NCI-H82 treated with DMSO at 0.1 percent for 48 hours (cell line): ENCODE data around the gene EMD.
"Not testable (repeated sequence)": the region's sequence is repeated elsewhere in the genome, so short reads cannot be mapped to it uniquely, and the experiment has no call there.

ENCODE experiments used
- DNase-seq: peaks from one replicate; lab custom pipeline; 2025; ENCODE audit not compliant: unreplicated experiment; lab: John Stamatoyannopoulos, UW

EMD gene

GRCh38 chrX:154378799-154379568 lies at the start of gene EMD:
Gene EMD (plus strand): TSS chrX:154379295. CDS start chrX:154379485, 190 bp downstream.
- DNase-seq: peak; percentile 95

GRCh38 chrX:154332561-154332960 lies 46.5 kb upstream of the EMD start:
- no peak for DNase-seq

- no peak for DNase-seq
Observed at GRCh38 chrX:154333116-154333515, 46.0 kb upstream of the EMD start.

- no peak for DNase-seq
Observed at GRCh38 chrX:154333837-154334271, 45.2 kb upstream of the EMD start.

- DNase-seq: no peak
Observed at GRCh38 chrX:154334496-154334895, 44.6 kb upstream of the EMD start.

- DNase-seq: not testable (repeated sequence)
Observed at GRCh38 chrX:154341399-154342298, 37.4 kb upstream of the EMD start.

GRCh38 chrX:154343063-154343462 lies 36.0 kb upstream of the EMD start:
- DNase-seq: not testable (repeated sequence)

- DNase-seq: not testable (repeated sequence)
Observed at GRCh38 chrX:154343620-154344019, 35.5 kb upstream of the EMD start.

- no peak for DNase-seq
Observed at GRCh38 chrX:154348114-154348531, 31.0 kb upstream of the EMD start.

GRCh38 chrX:154348646-154349358 lies 30.3 kb upstream of the EMD start:
- no peak for DNase-seq

- DNase-seq: no peak
Observed at GRCh38 chrX:154349359-154349935, 29.6 kb upstream of the EMD start.

GRCh38 chrX:154349979-154350378 lies 29.1 kb upstream of the EMD start:
- DNase-seq: no peak

GRCh38 chrX:154350429-154351182 lies 28.5 kb upstream of the EMD start:
- no peak for DNase-seq

GRCh38 chrX:154351183-154352011 lies 27.7 kb upstream of the EMD start:
- no peak for DNase-seq

- DNase-seq: no peak
Observed at GRCh38 chrX:154352012-154352401, 27.1 kb upstream of the EMD start.

GRCh38 chrX:154352466-154352865 lies 26.6 kb upstream of the EMD start:
- no peak for DNase-seq

GRCh38 chrX:154353172-154353843 lies 25.8 kb upstream of the EMD start:
- no peak for DNase-seq

GRCh38 chrX:154354013-154354412 lies 25.1 kb upstream of the EMD start:
- no peak for DNase-seq

GRCh38 chrX:154354516-154354915 lies 24.6 kb upstream of the EMD start:
- no peak for DNase-seq
